Measurements from ENCODE around the gene ASB7. TPM values are rescaled to one million over a fixed set of nuclear protein-coding genes. Genes with fewer than 3 reads are reported as not detected.

The ASB7 gene
- total RNA-seq, 1 donor from 2014 or later: 14.5 TPM

DNA sequence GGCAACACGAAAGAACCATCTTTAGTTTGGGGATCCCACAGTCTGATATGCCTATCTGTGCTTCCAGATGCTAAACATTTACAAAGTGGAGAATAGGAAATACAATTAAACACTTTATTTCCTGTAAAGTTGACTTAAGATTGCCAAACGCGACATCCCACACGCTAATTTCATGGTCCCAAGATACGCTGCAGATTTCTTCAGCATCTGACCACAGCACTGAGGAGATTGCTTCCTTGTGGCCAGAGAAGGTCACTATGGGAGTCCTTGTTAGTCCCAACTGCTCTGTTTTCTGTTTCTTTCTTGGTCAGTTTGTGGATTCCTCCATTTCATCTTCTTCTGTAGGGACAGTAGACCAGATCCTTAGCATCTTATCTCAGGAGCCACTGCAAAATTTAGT lies 43.3 kb downstream of the ASB7 start:
- Mint-ChIP-seq H3K4me1 (ENCODE audit: low read depth, unreplicated experiment) (peaks cover 5% of the 10 kb centered on the region), H3K27me3 (ENCODE audit: unreplicated experiment) (peaks cover 3% of the 10 kb centered on the region), H3K27ac (ENCODE audit: unreplicated experiment) (no peak overlapping the region), H3K4me3 (ENCODE audit: unreplicated experiment) (no peak overlapping the region), H3K9me3 (ENCODE audit: unreplicated experiment) (no peaks in the 10 kb centered on the region), H3K36me3 (ENCODE audit: unreplicated experiment) (no peaks in the 10 kb centered on the region)
- DNase-seq: no peak
- TF ChIP-seq, protein P1, sequence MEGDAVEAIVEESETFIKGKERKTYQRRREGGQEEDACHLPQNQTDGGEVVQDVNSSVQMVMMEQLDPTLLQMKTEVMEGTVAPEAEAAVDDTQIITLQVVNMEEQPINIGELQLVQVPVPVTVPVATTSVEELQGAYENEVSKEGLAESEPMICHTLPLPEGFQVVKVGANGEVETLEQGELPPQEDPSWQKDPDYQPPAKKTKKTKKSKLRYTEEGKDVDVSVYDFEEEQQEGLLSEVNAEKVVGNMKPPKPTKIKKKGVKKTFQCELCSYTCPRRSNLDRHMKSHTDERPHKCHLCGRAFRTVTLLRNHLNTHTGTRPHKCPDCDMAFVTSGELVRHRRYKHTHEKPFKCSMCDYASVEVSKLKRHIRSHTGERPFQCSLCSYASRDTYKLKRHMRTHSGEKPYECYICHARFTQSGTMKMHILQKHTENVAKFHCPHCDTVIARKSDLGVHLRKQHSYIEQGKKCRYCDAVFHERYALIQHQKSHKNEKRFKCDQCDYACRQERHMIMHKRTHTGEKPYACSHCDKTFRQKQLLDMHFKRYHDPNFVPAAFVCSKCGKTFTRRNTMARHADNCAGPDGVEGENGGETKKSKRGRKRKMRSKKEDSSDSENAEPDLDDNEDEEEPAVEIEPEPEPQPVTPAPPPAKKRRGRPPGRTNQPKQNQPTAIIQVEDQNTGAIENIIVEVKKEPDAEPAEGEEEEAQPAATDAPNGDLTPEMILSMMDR (IDR thresholded peaks at IDR 0.05; ENCODE audit: partially characterized antibody, unreplicated experiment): no peak

DNA sequence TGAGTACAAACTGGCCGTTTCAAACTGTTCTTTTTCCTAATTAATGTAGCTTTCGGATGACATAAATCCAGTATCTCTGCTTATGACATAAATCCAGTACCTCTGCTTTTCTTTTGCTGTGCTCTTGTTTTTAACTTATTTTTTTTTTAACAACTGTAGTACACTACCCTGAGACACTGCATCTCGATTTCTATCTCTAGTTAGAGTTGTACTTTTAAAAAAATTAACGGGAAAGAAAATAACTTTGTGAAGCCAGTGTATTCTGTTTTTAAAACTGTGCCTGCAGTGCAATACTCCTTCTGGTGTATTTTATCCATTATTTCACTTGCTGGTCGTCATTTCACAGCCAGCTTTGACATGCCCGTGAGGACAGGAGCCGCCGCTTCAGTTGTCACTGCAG lies 46.6 kb downstream of the ASB7 start:
- H3K4me3 Mint-ChIP-seq (ENCODE audit: unreplicated experiment): no peak overlapping the region
- no peak overlapping the region for H3K27ac Mint-ChIP-seq (ENCODE audit: unreplicated experiment)
- H3K27me3 Mint-ChIP-seq (ENCODE audit: unreplicated experiment): peaks cover 3% of the 10 kb centered on the region
- TF ChIP-seq, protein P1 (IDR thresholded peaks at IDR 0.05; ENCODE audit: partially characterized antibody, unreplicated experiment): no peak
- no peaks in the 10 kb centered on the region for H3K9me3 Mint-ChIP-seq (ENCODE audit: unreplicated experiment)
- H3K36me3 Mint-ChIP-seq (ENCODE audit: unreplicated experiment): no peaks in the 10 kb centered on the region
- DNase-seq: no peak
- peaks cover 5% of the 10 kb centered on the region for H3K4me1 Mint-ChIP-seq (ENCODE audit: low read depth, unreplicated experiment)

DNA sequence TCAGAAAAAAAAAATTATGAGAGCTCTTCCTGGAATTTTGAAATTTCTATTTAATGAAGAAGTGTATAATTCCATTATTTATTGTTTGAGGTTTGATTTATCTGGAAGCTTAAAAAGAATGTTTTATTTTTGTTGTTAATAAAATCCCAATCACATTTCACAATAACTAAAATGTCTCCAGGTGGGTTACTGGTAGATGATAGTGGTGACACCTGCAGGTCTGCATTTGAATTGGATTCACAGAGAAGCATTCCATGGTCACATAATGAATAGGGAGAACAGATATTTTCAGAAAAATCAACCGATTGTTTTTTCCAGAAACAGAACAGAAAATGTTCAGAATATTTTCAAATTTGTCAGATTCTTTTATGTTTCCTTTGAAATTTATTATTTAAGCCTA lies 48.3 kb downstream of the ASB7 start:
- peaks cover 5% of the 10 kb centered on the region for H3K4me1 Mint-ChIP-seq (ENCODE audit: low read depth, unreplicated experiment)
- no peaks in the 10 kb centered on the region for H3K36me3 Mint-ChIP-seq (ENCODE audit: unreplicated experiment)
- H3K9me3 Mint-ChIP-seq (ENCODE audit: unreplicated experiment): no peaks in the 10 kb centered on the region
- no peak for DNase-seq
- H3K27ac Mint-ChIP-seq (ENCODE audit: unreplicated experiment): no peak overlapping the region
- H3K4me3 Mint-ChIP-seq (ENCODE audit: unreplicated experiment): no peak overlapping the region
- H3K27me3 Mint-ChIP-seq (ENCODE audit: unreplicated experiment): peaks cover 3% of the 10 kb centered on the region
- TF ChIP-seq, protein P1 (IDR thresholded peaks at IDR 0.05; ENCODE audit: partially characterized antibody, unreplicated experiment): no peak

DNA sequence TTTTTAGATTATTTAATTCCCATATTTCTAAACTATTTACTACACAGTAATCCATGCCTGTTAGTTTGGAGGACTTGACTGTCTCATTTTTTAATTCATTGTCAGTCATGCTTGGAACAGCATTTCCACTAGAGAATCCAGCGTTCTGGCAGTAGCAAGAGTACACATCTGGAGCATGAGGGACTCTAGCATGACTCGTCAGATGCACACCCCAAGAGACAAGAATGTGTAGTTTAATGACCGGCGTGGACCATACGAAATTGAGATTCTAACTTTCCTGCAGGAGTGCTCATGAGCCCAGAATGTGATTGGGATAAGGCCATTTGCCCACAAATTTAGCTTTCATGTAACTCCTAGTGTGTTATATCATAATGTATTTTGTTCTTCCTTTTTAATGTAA lies 48.9 kb downstream of the ASB7 start:
- Mint-ChIP-seq H3K27me3 (ENCODE audit: unreplicated experiment) (no peaks in the 10 kb centered on the region), H3K9me3 (ENCODE audit: unreplicated experiment) (no peaks in the 10 kb centered on the region), H3K27ac (ENCODE audit: unreplicated experiment) (no peak overlapping the region), H3K4me3 (ENCODE audit: unreplicated experiment) (no peak overlapping the region), H3K36me3 (ENCODE audit: unreplicated experiment) (no peaks in the 10 kb centered on the region), H3K4me1 (ENCODE audit: low read depth, unreplicated experiment) (peaks cover 5% of the 10 kb centered on the region)
- no peak for DNase-seq
- TF ChIP-seq, protein P1 (IDR thresholded peaks at IDR 0.05; ENCODE audit: partially characterized antibody, unreplicated experiment): no peak

DNA sequence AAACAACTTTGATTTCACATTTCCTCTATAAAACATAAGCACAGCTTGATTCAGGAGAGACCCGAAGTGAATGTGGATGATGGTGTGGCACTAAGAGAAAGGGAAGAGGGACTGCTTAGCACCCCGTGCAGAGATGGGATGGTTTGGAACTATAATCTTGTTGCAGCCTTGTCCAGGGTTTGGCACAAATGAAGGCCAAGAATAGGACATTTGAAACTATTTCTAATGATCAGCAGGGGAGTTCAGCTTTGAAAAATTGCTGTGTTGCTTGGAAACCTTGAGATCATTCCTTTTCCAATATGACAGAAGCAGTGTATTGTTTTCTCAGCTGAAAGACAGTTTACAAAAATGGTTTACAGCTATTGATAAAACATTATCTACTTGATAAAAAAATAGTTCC lies 49.7 kb downstream of the ASB7 start:
- H3K9me3 Mint-ChIP-seq (ENCODE audit: unreplicated experiment): no peaks in the 10 kb centered on the region
- no peak overlapping the region for H3K27ac Mint-ChIP-seq (ENCODE audit: unreplicated experiment)

More for the DNA sequence above, 49.7 kb downstream of the ASB7 start:
- H3K27me3 Mint-ChIP-seq (ENCODE audit: unreplicated experiment): no peaks in the 10 kb centered on the region
- H3K4me3 Mint-ChIP-seq (ENCODE audit: unreplicated experiment): no peak overlapping the region
- DNase-seq: no peak
- TF ChIP-seq, protein P1 (IDR thresholded peaks at IDR 0.05; ENCODE audit: partially characterized antibody, unreplicated experiment): no peak
- H3K4me1 Mint-ChIP-seq (ENCODE audit: low read depth, unreplicated experiment): peaks cover 5% of the 10 kb centered on the region
- H3K36me3 Mint-ChIP-seq (ENCODE audit: unreplicated experiment): no peaks in the 10 kb centered on the region
